ENCODE results near the gene SEC14L1.

- TF ChIP-seq CTCF (IDR thresholded peaks at IDR 0.05) (no peak), ELK1 (IDR thresholded peaks at IDR 0.05; ENCODE audit: low read depth, low read length) (no peak), JUN (IDR thresholded peaks at IDR 0.05) (no peak), NFE2L2 (conservative IDR thresholded peaks at IDR 0.05; ENCODE audit: low read length) (no peak), EHMT2 (IDR thresholded peaks at IDR 0.05; ENCODE audit: low read depth) (no peak), POLR2A (IDR thresholded peaks at IDR 0.05; ENCODE audit: low read length) (no peak), ESRRA (IDR thresholded peaks at IDR 0.05; ENCODE audit: borderline replicate concordance, low read length) (no peak), EHF (CRISPR knock-in tag; IDR thresholded peaks at IDR 0.05) (no peak), CBX2 (IDR thresholded peaks at IDR 0.05; ENCODE audit: borderline replicate concordance, low read depth) (no peak)
Measured at GRCh38 chr17:77240976-77241375, 100.2 kb downstream of the SEC14L1 start.

Data from A549 (cell line).